ENCODE results near the gene ZFYVE1. TPM values are rescaled to one million over a fixed set of nuclear protein-coding genes. Genes with fewer than 3 reads are reported as not detected.
"Not testable (repeated sequence)": the region's sequence is repeated elsewhere in the genome, so short reads cannot be mapped to it uniquely, and the experiment has no call there.

Gene ZFYVE1
- 14.1 TPM for total RNA-seq
- long read RNA-seq, full-length matches to known transcripts: 5 of 10 reads
- long read RNA-seq, partial matches to known transcripts: 4 of 10 reads
- long read RNA-seq, other reads (novel, unspliced or antisense): 1 of 10 reads

DNA sequence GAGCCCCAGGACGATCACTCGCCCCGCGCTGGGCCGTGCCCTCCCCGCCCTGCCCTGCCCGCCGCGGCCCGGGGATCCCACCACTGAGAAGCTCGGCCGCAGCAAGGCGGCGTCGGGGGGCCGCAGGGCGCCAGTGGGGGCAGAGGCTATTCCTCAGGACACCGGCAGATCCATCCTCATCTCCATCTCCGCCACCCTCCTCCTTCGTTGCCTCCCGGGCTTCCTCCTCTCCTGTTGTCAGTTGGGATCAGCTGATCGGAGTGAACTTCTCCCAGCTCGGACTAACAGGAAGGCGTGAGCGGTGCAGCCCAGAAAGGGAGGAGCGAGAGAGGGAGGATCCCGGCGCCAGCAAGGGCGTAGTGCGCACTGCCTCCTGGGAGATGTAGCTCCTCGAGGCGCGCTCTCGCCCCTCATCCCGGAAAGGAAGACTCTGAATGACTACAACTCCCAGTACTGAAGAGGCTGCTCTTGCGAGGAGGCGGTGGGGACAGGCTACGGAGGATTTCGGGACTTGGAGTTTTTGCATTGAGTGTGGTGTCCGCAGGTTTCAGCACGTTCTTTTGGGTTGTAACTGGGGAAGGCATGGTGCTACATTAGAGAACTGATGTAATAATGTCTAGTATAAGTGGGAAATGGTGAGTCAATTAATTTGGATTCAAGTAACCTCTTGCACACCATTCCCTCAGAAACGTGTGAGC, at the start of gene ZFYVE1:
Gene ZFYVE1 (minus strand): TSS at position 262 of the 698 bp plus-strand sequence. CDS start 2,598 bp downstream, outside the sequence.
- DNase-seq (ENCODE audit: missing footprints): peak; percentile 97

GRCh38 chr14:73069585-73069984, 42.7 kb upstream of the ZFYVE1 start:
- DNase-seq (ENCODE audit: missing footprints) (no peak), ATAC-seq (no peak)
- intact Hi-C loops (cut with DNase I): no loop called here

More for the DNA sequence above, at the start of gene ZFYVE1:
- intact Hi-C loops (cut with DNase I): loop anchor here (2.0 kb wide), 1 partner anchor 32 kb away; the partner anchor contains the start of gene RBM25
- peak; percentile 100 for ATAC-seq

DNA sequence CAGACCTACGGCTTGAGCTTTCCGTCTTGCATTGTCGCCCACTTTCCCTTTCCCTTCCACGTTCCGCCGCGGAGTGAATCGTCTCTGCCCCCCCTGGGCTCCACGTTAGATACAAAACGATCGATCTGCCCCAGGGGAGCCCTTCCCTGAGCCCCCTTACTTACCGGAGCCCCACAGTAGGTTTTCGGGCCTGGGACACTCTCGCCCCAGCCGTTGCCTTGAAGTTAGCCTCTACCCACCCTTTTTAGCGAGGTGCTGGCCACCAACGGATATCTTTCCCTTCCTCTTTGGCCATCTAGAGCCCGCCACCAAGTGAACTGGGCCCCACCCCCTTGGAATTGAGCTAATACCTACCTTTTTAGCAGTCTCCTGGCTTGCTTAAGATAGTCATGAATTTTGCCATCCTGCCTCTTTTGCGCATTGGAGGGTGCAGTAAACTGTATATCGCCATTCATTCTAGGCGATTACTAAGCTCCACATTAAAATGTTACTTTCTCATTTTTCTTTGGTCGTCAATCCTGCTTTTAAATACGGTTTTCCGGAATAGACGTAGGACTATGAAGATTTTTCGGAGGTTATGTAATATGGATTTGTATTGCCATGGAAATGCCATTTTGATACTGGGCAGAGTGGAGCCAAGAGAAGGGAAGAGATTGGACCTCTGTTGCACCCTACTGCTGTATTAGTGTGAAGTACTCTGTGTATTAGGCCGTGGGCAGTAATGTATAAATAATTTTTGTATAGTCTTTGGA, 32.2 kb upstream of the ZFYVE1 start:
- ATAC-seq (peak; percentile 6), DNase-seq (ENCODE audit: missing footprints) (peak; percentile 72)
- intact Hi-C loops (cut with DNase I): loop anchor here (2.0 kb wide), 1 partner anchor 32 kb away; the partner anchor contains the start of gene ZFYVE1

GRCh38 chr14:73058224-73058921, 31.5 kb upstream of the ZFYVE1 start, which contains the start of gene RBM25:
Gene RBM25 (plus strand): TSS chr14:73058534. CDS start chr14:73071642, 13,108 bp downstream.
- peak; percentile 100 for ATAC-seq
- peak; percentile 99 for DNase-seq (ENCODE audit: missing footprints)
- intact Hi-C loops (cut with DNase I): loop anchor here (2.0 kb wide), 1 partner anchor 32 kb away; the partner anchor contains the start of gene ZFYVE1

DNA sequence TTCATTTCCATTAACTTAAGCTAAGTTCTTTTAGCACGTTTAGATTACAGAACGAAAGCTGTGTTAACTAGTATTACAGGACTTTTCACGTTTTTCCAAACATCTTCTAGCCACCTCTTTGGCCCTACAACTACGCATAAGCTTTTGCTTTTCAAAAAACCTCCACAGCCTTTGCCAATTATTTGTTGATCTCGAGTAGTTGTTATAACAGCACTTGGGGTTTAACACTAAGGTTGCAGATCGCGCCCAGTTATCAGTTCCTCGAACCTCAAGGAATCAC, 31.0 kb upstream of the ZFYVE1 start:
- no peak for DNase-seq (ENCODE audit: missing footprints)
- no peak for ATAC-seq
- intact Hi-C loops (cut with DNase I): loop anchor here (2.0 kb wide), 1 partner anchor 31 kb away; the partner anchor contains the start of gene ZFYVE1

DNA sequence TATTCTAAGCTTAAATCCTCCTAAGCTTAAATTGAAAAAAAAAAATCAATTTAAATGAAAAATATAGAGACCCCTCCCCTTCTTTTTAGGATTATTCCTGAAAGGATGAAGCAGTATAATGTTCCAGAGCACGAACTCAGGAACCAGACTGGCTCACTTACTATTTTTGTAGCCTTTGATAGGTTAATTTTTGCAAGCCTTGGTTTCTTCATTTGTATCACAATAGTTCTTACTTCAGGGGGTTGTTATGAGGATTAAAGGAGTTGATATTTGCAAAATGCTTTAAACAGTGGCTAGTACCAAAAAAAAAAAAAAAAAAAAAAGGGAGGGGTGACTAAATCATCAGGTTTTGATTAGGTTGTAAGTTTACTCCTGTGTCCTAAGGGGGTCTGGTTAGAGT, 28.3 kb upstream of the ZFYVE1 start:
- DNase-seq (ENCODE audit: missing footprints) (no peak), ATAC-seq (no peak)
- intact Hi-C loops (cut with DNase I): no loop called here

DNA sequence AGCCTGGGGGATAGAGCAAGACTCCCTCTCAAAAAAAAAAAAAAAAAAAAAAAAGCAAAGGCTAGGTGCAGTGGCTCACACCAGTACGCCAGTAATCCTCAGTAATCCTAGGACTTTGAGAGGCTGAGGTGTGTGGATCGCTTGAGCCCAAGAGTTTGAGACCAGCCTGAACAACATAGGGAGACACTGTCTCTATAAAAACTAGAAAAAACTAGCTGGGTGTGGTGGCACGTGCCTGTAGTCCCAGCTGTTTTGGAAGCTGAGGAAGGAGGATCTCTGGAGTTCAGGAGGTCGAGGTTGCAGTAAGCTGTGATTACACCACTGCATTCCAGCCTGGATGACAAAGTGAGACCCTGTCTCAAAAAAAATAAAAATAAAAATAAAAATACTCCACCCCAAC, 22.5 kb upstream of the ZFYVE1 start:
- DNase-seq (ENCODE audit: missing footprints): no peak
- intact Hi-C loops (cut with DNase I): no loop called here
- no peak for ATAC-seq

- DNase-seq (ENCODE audit: missing footprints) (no peak), ATAC-seq (no peak)
- intact Hi-C loops (cut with DNase I): no loop called here
Measured at GRCh38 chr14:73047808-73048207, 20.9 kb upstream of the ZFYVE1 start.

GRCh38 chr14:73036706-73037450, 10.0 kb upstream of the ZFYVE1 start:
- DNase-seq (ENCODE audit: missing footprints); intact Hi-C loops (cut with DNase I); ATAC-seq: not testable (repeated sequence)

DNA sequence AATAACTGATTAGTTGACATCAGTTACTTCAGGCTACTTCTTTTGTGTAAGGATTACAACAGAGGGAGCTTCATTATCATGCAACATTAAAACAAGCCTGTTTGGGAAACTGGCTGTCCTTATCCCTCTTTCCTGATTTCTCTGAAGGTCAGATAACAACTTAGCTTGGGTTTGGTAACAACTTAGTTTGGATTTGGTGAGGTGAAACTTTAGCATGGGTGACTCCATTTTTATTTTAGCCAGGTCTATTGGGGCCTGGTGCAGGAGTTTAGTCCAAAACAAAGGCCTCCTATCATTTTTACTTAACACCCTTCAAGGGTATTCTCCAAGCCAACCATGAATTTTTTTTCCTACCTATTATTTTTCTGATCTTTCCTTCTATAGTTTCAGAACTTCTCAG, 1.1 kb upstream of the ZFYVE1 start:
- ATAC-seq (no peak), DNase-seq (ENCODE audit: missing footprints) (no peak)
- intact Hi-C loops (cut with DNase I): loop anchor here (2.0 kb wide), 1 partner anchor 31 kb away; the partner anchor contains the start of gene RBM25

GRCh38 chr14:73027546-73027945, 640 bp upstream of the ZFYVE1 start:
- intact Hi-C loops (cut with DNase I): loop anchor here (2.0 kb wide), 1 partner anchor 31 kb away; the partner anchor contains the start of gene RBM25
- ATAC-seq (no peak), DNase-seq (ENCODE audit: missing footprints) (no peak)

DNA sequence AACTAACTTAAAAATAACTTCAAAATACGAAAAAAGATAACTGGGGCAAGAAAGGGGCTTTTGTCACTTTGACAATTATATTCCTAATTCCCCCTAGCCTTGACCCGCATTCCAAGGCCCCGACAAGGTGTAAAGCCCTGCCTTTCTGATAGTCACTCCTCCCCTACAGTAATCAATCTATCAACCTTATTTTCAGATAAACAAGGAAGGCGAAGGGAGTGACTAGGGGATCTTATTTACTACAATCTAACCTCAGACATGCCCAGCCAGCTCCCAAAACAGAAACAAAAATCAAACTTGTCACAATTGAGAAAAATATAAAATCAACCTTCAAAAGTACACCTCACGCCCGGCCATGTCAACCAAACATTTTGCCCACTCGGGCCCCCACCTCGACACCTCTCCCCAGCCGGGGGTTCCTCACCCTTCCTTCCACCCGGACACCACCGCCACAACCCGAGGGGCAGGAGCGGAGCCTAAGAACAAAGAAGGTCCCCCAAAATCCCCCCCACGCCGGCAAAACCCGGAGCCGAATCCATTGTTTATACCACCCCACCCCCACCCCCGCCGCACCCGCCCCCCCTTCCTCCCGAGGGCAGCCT, 562 bp downstream of the ZFYVE1 start:
- intact Hi-C loops (cut with DNase I): loop anchor here (2.0 kb wide), 1 partner anchor 32 kb away; the partner anchor contains the start of gene RBM25
- DNase-seq (ENCODE audit: missing footprints) (peak; percentile 71), ATAC-seq (no peak)

GRCh38 chr14:73025544-73025943, 1.4 kb downstream of the ZFYVE1 start:
- ATAC-seq (no peak), DNase-seq (ENCODE audit: missing footprints) (no peak)
- intact Hi-C loops (cut with DNase I): no loop called here

DNA sequence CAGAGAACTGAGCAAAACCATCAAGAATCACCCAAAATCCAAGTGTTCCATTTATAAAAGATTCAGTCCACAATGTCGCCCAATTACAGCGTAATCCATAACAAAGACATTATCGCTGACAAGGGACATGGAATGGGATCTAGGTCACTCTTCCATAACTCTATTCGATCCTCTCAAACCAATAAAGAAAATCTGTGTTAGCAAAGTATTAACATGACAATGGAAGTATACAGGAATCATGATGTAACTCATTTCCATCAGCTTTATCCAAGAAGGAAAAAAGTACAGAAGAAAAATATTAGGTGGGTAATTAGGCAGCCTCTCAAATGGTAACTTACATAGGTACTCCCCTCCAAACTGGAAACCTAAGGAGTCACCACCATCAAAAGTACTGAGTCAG, 4.9 kb downstream of the ZFYVE1 start:
- ATAC-seq: no peak

DNA sequence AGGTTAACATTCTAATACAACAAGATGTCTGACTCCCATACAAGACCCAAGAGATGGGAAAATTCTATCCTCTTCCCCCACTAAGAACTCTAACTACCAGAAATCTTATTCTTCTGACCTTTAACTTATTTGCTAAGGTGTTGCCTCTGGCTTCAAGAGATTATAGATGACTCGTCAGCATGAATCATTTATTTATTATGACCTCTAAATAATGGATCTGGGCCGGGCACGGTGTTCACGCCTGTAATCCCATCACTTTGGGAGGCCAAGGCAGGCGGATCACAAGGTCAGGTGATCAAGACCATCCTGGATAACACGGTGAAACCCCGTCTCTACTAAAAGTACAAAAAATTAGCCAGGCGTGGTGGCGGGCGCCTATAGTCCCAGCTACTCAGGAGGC, 10.9 kb downstream of the ZFYVE1 start:
- DNase-seq (ENCODE audit: missing footprints); ATAC-seq; intact Hi-C loops (cut with DNase I): not testable (repeated sequence)

More for the DNA sequence above, 4.9 kb downstream of the ZFYVE1 start:
- DNase-seq (ENCODE audit: missing footprints): no peak
- intact Hi-C loops (cut with DNase I): no loop called here

- intact Hi-C loops (cut with DNase I); DNase-seq (ENCODE audit: missing footprints); ATAC-seq: not testable (repeated sequence)
Measured at GRCh38 chr14:73015552-73015951, 11.4 kb downstream of the ZFYVE1 start.

DNA sequence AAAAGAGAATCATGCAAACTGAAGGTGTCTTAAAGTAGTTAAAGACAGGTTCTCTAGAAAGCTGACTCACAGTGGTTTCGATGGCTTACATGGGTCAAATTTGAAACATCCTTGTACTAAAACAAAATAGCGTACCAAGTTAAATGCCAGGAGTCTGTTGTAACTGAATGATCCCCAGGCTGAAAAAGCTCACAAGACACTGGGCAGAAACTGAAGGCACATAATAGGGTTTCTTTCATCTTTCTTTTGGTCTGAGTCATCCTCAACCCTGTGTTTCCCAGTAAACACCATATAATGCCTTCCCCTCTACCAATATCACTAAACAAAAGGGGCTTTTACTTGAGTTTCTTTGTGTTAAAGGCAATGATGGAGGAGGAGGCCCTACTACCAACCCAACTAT, 12.8 kb downstream of the ZFYVE1 start:
- no peak for ATAC-seq
- intact Hi-C loops (cut with DNase I): no loop called here
- DNase-seq (ENCODE audit: missing footprints): no peak

DNA sequence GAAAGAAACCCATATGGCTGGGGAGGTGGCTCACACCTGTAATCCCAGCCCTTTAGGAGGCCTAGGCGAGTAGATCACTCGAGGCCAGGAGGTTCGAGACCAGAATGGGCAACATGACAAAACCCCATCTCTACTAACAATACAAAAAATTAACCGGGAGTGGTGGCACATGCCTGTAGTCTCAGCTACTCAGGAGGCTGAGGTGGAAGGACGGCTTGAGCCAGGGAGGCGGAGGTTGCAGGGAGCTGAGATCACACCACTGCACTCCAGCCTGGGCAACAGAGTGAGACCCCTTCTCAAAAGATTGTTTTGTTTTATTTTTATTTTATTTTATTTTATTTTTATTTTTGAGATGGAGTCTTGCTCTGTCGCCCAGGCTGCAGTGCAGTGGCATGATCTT, 15.7 kb downstream of the ZFYVE1 start:
- ATAC-seq; intact Hi-C loops (cut with DNase I); DNase-seq (ENCODE audit: missing footprints): not testable (repeated sequence)
